HG03066 (cell line): ENCODE data around the gene ATP12A.

Experiments used
- ATAC-seq: cut with Tn5 transposase; IDR thresholded peaks from one replicate; pipeline ENCODE4 v1.9.1; 2021; ENCODE audit warnings: low read depth; ENCODE audit not compliant: unreplicated experiment

The ATP12A gene

GRCh38 chr13:24724714-24725113, 44.5 kb downstream of the ATP12A start:
- ATAC-seq = no peak

GRCh38 chr13:24725379-24725778, 45.2 kb downstream of the ATP12A start:
- no peak for ATAC-seq

- peak; percentile 66 for ATAC-seq
These were observed 47.8 kb downstream of the ATP12A start for GRCh38 chr13:24727731-24728601.

- peak; percentile 73 for ATAC-seq
These were observed 50.8 kb downstream of the ATP12A start for GRCh38 chr13:24730873-24731567.

GRCh38 chr13:24734950-24735349, 54.7 kb downstream of the ATP12A start:
- ATAC-seq = no peak

- ATAC-seq = no peak
These were observed 56.8 kb downstream of the ATP12A start for GRCh38 chr13:24737042-24737441.

- no peak for ATAC-seq
These were observed 58.2 kb downstream of the ATP12A start for GRCh38 chr13:24738366-24738847.

GRCh38 chr13:24740014-24740890, 60.0 kb downstream of the ATP12A start:
- ATAC-seq = no peak

GRCh38 chr13:24741016-24741662, 60.9 kb downstream of the ATP12A start:
- no peak for ATAC-seq

- ATAC-seq = no peak
These were observed 61.6 kb downstream of the ATP12A start for GRCh38 chr13:24741791-24742190.

GRCh38 chr13:24742294-24742693, 62.1 kb downstream of the ATP12A start:
- no peak for ATAC-seq

- no peak for ATAC-seq
These were observed 62.8 kb downstream of the ATP12A start for GRCh38 chr13:24742977-24743376.

GRCh38 chr13:24744247-24744646, 64.0 kb downstream of the ATP12A start:
- no peak for ATAC-seq

- no peak for ATAC-seq
These were observed 65.3 kb downstream of the ATP12A start for GRCh38 chr13:24745516-24745860.

- ATAC-seq = no peak
These were observed 65.8 kb downstream of the ATP12A start for GRCh38 chr13:24745861-24746617.

- ATAC-seq = no peak
These were observed 66.5 kb downstream of the ATP12A start for GRCh38 chr13:24746618-24747247.

GRCh38 chr13:24747248-24748060, 67.2 kb downstream of the ATP12A start:
- no peak for ATAC-seq

- no peak for ATAC-seq
These were observed 67.8 kb downstream of the ATP12A start for GRCh38 chr13:24748061-24748400.
